Measurements from ENCODE around the gene SPON1.

DNA sequence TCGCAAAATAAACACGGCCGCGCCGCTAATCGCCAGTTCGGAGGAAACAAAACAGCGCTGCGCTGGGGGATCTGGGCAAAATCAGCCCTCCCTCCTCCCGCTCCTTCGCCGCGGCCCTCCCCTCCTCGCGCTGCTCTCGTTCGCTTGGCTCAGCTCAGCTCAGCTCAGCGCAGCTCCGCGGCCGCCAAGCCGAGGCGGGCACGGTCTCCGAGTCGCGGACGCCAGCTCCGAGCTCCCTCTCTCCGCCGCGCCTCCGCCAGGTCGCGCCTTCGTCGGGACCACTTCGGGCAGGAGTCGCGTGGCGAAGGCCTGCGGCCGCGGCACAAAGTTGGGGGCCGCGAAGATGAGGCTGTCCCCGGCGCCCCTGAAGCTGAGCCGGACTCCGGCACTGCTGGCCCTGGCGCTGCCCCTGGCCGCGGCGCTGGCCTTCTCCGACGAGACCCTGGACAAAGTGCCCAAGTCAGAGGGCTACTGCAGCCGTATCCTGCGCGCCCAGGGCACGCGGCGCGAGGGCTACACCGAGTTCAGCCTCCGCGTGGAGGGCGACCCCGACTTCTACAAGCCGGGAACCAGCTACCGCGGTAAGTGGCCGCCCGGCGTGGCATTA is at the start of gene SPON1:
- no peak for TF ChIP-seq EP300 (IDR thresholded peaks at IDR 0.05)
- TF ChIP-seq, protein P1, sequence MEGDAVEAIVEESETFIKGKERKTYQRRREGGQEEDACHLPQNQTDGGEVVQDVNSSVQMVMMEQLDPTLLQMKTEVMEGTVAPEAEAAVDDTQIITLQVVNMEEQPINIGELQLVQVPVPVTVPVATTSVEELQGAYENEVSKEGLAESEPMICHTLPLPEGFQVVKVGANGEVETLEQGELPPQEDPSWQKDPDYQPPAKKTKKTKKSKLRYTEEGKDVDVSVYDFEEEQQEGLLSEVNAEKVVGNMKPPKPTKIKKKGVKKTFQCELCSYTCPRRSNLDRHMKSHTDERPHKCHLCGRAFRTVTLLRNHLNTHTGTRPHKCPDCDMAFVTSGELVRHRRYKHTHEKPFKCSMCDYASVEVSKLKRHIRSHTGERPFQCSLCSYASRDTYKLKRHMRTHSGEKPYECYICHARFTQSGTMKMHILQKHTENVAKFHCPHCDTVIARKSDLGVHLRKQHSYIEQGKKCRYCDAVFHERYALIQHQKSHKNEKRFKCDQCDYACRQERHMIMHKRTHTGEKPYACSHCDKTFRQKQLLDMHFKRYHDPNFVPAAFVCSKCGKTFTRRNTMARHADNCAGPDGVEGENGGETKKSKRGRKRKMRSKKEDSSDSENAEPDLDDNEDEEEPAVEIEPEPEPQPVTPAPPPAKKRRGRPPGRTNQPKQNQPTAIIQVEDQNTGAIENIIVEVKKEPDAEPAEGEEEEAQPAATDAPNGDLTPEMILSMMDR (IDR thresholded peaks at IDR 0.05): no peak
- TF ChIP-seq POLR2AphosphoS5 (IDR thresholded peaks at IDR 0.05): peak in 1 of 2 donors; percentile 24
- no peak for TF ChIP-seq POLR2A (IDR thresholded peaks at IDR 0.05)
